Coronary artery (tissue), 2 donors: ENCODE data around the gene FER.

ENCODE experiments used
- DNase-seq: peaks from one replicate; pipeline ENCODE4 v3.0.0-alpha.2; 2017; ENCODE audit warnings: low spot score
- H3K27ac ChIP-seq, 2 donors: fragments of 200-600 bp; sonication (generic); one replicate each; pipeline ENCODE4 v1.5.1; 2016 to 2019
- H3K4me3 ChIP-seq: fragments of 200-600 bp; sonication (generic); 2 replicates; pipeline ENCODE4 v1.5.1; 2016; ENCODE audit warnings: mild to moderate bottlenecking, moderate library complexity
- TF ChIP-seq, protein P1 (sequence below): fragments of 200-600 bp; sonication (generic); IDR thresholded peaks from one replicate; pipeline ENCODE4 v1.5.1; 2019; ENCODE audit warnings: antibody characterized with exemption

Gene FER

DNA sequence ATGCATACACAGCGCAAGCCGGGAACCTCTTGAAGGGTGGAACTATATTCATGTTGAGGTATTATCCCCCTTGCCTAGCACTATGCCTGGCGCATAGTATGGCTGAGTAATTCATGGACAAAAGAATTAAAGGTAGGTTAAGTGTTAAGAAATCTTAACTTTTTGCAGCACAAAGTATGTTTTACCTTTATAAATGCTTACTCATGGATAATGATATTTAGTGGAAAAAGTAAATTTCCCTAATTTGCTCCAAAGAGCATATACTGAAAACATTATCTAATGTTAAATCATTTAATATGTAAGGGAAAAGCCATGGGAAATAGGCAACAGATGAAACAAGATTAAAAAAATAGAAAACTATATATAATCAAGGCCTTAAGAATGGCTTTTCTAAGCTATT lies 365.9 kb downstream of the FER start:
- Histone ChIP-seq H3K27ac (no peak overlapping the region), H3K4me3 (no peak overlapping the region)
- TF ChIP-seq, protein P1, sequence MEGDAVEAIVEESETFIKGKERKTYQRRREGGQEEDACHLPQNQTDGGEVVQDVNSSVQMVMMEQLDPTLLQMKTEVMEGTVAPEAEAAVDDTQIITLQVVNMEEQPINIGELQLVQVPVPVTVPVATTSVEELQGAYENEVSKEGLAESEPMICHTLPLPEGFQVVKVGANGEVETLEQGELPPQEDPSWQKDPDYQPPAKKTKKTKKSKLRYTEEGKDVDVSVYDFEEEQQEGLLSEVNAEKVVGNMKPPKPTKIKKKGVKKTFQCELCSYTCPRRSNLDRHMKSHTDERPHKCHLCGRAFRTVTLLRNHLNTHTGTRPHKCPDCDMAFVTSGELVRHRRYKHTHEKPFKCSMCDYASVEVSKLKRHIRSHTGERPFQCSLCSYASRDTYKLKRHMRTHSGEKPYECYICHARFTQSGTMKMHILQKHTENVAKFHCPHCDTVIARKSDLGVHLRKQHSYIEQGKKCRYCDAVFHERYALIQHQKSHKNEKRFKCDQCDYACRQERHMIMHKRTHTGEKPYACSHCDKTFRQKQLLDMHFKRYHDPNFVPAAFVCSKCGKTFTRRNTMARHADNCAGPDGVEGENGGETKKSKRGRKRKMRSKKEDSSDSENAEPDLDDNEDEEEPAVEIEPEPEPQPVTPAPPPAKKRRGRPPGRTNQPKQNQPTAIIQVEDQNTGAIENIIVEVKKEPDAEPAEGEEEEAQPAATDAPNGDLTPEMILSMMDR: no peak
- no peak for DNase-seq

DNA sequence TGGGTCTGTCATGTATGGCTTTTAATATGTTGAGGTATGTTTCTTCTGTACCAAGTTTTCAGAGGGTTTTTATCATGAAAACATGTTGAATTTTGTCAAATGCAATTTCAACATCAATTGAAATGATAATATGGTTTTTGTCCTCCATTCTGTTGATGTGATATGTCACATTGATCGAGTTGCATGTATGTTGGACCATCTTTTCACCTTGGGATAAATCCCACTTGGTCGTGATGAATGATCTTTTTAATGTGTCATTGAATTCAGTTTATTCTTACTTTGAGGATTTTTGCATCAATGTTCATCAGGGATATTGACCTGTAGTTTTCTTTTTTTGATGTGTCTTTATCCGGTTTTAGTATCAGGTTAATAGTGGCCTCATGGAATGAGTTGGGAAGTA lies 373.5 kb downstream of the FER start:
- no peak overlapping the region for H3K4me3 ChIP-seq
- no peak for DNase-seq
- TF ChIP-seq, protein P1: no peak
- H3K27ac ChIP-seq: no peak overlapping the region

DNA sequence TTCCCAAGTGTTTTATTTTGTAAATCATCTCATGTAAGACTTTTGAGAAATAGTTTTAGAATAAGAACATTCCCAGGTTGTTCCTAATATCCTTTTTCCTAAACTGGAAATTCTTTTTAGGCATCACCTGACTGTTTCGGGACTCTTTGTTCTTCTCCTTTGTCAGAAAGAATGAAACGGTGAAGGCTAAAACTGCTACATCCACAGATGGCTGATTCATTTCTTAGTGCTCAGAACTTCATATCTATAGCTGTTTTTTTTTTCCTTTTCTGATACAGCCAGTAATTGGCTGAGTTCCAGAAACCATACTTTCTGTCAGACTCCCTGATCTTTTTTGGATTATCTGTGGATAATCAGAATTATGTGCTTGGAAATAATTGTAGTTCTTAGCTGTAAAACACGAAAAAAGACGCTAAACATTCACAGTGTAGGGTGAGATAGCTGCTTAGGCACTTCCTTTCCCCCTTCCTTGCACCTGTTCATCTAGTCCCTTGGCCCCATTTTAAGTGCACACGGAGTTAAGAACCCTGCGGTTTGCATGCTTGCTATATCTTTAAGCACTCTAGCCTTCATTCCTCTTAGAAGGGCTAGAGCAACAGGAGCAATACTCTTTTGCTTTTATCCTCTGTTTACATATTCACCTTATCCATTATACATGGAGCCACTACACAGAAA lies 378.2 kb downstream of the FER start:
- no peak overlapping the region for H3K4me3 ChIP-seq
- TF ChIP-seq, protein P1: no peak
- H3K27ac ChIP-seq: no peak overlapping the region
- no peak for DNase-seq

DNA sequence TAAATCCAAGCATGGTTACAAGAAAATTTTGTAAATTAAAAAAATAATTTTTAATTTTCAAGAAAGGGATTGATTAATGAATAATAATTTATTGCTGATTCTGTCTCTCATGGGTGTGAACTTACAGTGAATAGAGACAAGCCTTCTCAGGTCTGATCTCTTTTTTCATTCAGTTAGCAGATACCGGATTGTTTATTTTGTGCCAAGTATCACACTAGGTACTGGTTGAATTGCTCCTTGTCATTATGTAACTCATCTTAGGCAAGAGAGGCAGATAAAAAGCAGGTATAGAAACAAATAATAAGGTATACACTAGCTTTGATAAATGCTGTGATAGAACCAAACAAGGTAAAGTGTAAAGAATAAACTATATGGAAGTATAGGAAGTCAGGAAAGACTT lies 378.8 kb downstream of the FER start:
- Histone ChIP-seq H3K27ac (no peak overlapping the region), H3K4me3 (no peak overlapping the region)
- no peak for DNase-seq
- TF ChIP-seq, protein P1: no peak

DNA sequence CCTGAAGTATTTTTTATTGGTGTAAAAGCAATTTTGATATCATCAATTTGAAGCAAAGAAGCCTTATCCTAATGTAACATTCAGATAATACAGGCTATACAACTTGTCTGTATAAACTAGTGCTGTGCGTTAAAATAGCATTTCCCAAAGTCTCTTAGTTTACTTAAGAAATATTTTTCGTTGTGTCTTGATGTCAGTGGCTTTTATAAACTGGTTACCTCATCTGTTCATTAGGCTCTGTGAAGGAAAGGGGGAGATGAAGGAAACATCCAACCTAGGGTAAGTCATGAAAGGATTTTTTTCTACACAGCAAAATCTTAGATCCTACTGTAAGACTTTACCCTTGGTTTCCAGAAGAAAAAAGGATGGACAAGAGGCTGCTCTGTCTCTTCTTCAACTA lies 389.2 kb downstream of the FER start:
- Histone ChIP-seq H3K27ac (no peak overlapping the region), H3K4me3 (no peak overlapping the region)
- no peak for DNase-seq
- TF ChIP-seq, protein P1: no peak

DNA sequence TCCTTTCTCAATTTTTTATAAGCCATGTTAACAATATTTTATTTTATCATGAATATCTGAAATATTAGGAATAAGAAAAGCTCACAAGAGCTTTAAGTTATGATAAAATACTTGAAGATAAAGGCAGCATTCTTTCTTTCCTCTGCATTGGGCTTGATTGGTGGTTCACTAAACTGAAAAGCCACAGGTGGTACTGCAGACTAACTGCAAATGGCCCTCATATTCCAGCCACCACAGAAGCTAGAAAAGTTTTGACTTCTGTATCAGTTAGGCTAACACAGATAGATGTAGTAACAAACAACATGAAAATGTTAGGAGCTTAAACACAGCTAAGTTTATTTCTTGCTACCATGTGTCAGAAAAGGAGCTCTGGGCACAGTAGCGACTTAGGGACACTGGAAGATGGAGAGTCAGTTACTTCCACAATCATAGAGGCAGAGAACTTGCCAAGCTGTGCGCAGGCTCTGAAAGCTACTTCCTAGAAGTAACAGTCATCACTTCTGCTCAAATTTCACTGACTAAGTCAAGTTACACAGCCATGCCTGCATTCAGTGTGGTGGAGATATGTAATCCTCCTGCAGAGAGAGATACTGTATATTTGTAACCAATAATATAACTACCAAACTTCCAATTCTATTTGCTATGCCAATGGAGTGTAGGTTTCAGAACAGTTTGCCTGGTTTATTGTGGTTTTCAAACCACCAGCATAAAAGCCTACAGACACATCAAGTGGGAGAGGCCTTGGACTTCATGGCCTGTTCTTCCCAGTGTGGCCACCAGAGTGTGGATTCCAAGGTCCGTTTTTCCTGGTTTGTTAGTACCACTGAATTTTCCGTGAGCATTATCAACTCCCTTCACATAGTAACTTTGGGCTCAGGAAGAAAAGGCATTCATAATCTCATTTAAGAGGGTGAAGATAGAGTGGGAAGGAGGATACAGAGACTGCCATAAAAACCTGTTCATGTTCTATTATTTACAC lies 393.8 kb downstream of the FER start:
- Histone ChIP-seq H3K4me3 (no peak overlapping the region), H3K27ac (no peak overlapping the region)
- DNase-seq: no peak
- TF ChIP-seq, protein P1: no peak
